Duodenal mucosa (tissue), 2 donors: ENCODE measurements around the gene HTR1A.

Experiments
- H3K27ac ChIP-seq: one replicate; pipeline ENCODE4 v1.7.0; 2013; ENCODE audit warnings: low read depth, low read length
- H3K27me3 ChIP-seq, 2 donors: one replicate each; pipeline ENCODE4 v1.7.0; 2013; ENCODE audit warnings: low read length in 2 of 2, control low read depth in 1 of 2; ENCODE audit not compliant: insufficient read depth in 2 of 2, control insufficient read depth in 1 of 2
- H3K36me3 ChIP-seq, 2 donors: one replicate each; pipeline ENCODE4 v1.7.0; 2013; ENCODE audit warnings: low read length in 2 of 2, control low read depth in 1 of 2; ENCODE audit not compliant: insufficient read depth in 2 of 2, control insufficient read depth in 1 of 2
- H3K4me1 ChIP-seq, 2 donors: one replicate each; pipeline ENCODE4 v1.7.0; 2013; ENCODE audit warnings: low read length in 2 of 2, control low read depth in 1 of 2; ENCODE audit not compliant: insufficient read depth in 2 of 2, control insufficient read depth in 1 of 2
- H3K4me3 ChIP-seq, 2 donors: one replicate each; pipeline ENCODE4 v1.7.0; 2013; ENCODE audit warnings: low read length in 2 of 2, low read depth in 1 of 2
- H3K9ac ChIP-seq, 2 donors: one replicate each; pipeline ENCODE4 v1.7.0; 2013; ENCODE audit warnings: low read length in 2 of 2, low read depth in 1 of 2
- H3K9me3 ChIP-seq, 2 donors: one replicate each; pipeline ENCODE4 v1.7.0; 2013; ENCODE audit warnings: low read length in 2 of 2, control low read depth in 1 of 2; ENCODE audit not compliant: control insufficient read depth in 1 of 2

HTR1A gene

GRCh38 chr5:63962279-63962678 is at the start of gene HTR1A:
Gene HTR1A, minus strand, starts transcription at chr5:63962445. Its CDS starts 726 bp downstream, at chr5:63961719.
- H3K4me1 ChIP-seq: no peaks in the 10 kb centered on the region
- H3K27ac ChIP-seq: no peak within 1 kb of the TSS
- H3K27me3 ChIP-seq: peaks cover 0 to 5% of the 10 kb centered on the region in 2 donors
- no peak within 1 kb of the TSS for H3K4me3 ChIP-seq
- peaks cover 0 to 7% of the 10 kb centered on the region in 2 donors for H3K9me3 ChIP-seq
- H3K36me3 ChIP-seq: no peaks in the 10 kb centered on the region
- H3K9ac ChIP-seq: no peak within 1 kb of the TSS

- Histone ChIP-seq H3K36me3 (no peaks in the 10 kb centered on the region), H3K4me1 (no peaks in the 10 kb centered on the region), H3K27me3 (no peaks in the 10 kb centered on the region), H3K27ac (no peak overlapping the region), H3K9me3 (peaks cover 0 to 3% of the 10 kb centered on the region in 2 donors), H3K4me3 (no peak overlapping the region), H3K9ac (no peak overlapping the region)
Observed at GRCh38 chr5:64003966-64004365, 41.7 kb upstream of the HTR1A start.

- Histone ChIP-seq H3K9ac (no peak overlapping the region), H3K27ac (no peak overlapping the region), H3K36me3 (no peaks in the 10 kb centered on the region), H3K4me1 (no peaks in the 10 kb centered on the region), H3K9me3 (peaks cover 0 to 7% of the 10 kb centered on the region in 2 donors), H3K4me3 (no peak overlapping the region), H3K27me3 (no peaks in the 10 kb centered on the region)
Observed at GRCh38 chr5:64000096-64000495, 37.9 kb upstream of the HTR1A start.

GRCh38 chr5:63987053-63987452 is 24.8 kb upstream of the HTR1A start:
- no peak overlapping the region for H3K27ac ChIP-seq
- no peaks in the 10 kb centered on the region for H3K36me3 ChIP-seq
- H3K4me1 ChIP-seq: no peaks in the 10 kb centered on the region
- no peak overlapping the region for H3K4me3 ChIP-seq
- H3K9me3 ChIP-seq: peaks cover 2 to 7% of the 10 kb centered on the region in 2 donors
- H3K9ac ChIP-seq: no peak overlapping the region
- H3K27me3 ChIP-seq: no peaks in the 10 kb centered on the region

- no peaks in the 10 kb centered on the region for H3K36me3 ChIP-seq
- no peak overlapping the region for H3K4me3 ChIP-seq
- H3K9ac ChIP-seq: no peak overlapping the region
- H3K27ac ChIP-seq: no peak overlapping the region
- no peaks in the 10 kb centered on the region for H3K4me1 ChIP-seq
- H3K9me3 ChIP-seq: peaks cover 0 to 2% of the 10 kb centered on the region in 2 donors
- no peaks in the 10 kb centered on the region for H3K27me3 ChIP-seq
Observed at GRCh38 chr5:63981864-63982263, 19.6 kb upstream of the HTR1A start.

- H3K27me3 ChIP-seq: peaks cover 0 to 5% of the 10 kb centered on the region in 2 donors
- H3K9ac ChIP-seq: no peak overlapping the region
- no peaks in the 10 kb centered on the region for H3K36me3 ChIP-seq
- H3K27ac ChIP-seq: no peak overlapping the region
- no peaks in the 10 kb centered on the region for H3K4me1 ChIP-seq
- H3K4me3 ChIP-seq: no peak overlapping the region
- H3K9me3 ChIP-seq: peaks cover 0 to 7% of the 10 kb centered on the region in 2 donors
Observed at GRCh38 chr5:63963926-63964325, 1.7 kb upstream of the HTR1A start.

GRCh38 chr5:63963080-63963735 is 963 bp upstream of the HTR1A start:
- Histone ChIP-seq H3K27me3 (peaks cover 0 to 5% of the 10 kb centered on the region in 2 donors), H3K9ac (no peak overlapping the region), H3K36me3 (no peaks in the 10 kb centered on the region), H3K9me3 (peaks cover 0 to 7% of the 10 kb centered on the region in 2 donors), H3K4me3 (no peak overlapping the region), H3K27ac (no peak overlapping the region), H3K4me1 (no peaks in the 10 kb centered on the region)

GRCh38 chr5:63961598-63962161 is 565 bp downstream of the HTR1A start:
- Histone ChIP-seq H3K4me1 (no peaks in the 10 kb centered on the region), H3K4me3 (no peak overlapping the region), H3K27ac (no peak overlapping the region), H3K27me3 (peaks cover 0 to 5% of the 10 kb centered on the region in 2 donors), H3K36me3 (no peaks in the 10 kb centered on the region), H3K9ac (no peak overlapping the region), H3K9me3 (peaks cover 0 to 7% of the 10 kb centered on the region in 2 donors)

GRCh38 chr5:63961125-63961597 is 1.1 kb downstream of the HTR1A start:
- no peak overlapping the region for H3K4me3 ChIP-seq
- no peak overlapping the region for H3K9ac ChIP-seq
- no peaks in the 10 kb centered on the region for H3K36me3 ChIP-seq
- H3K27ac ChIP-seq: no peak overlapping the region
- peaks cover 0 to 5% of the 10 kb centered on the region in 2 donors for H3K27me3 ChIP-seq
- H3K9me3 ChIP-seq: peaks cover 0 to 7% of the 10 kb centered on the region in 2 donors
- H3K4me1 ChIP-seq: no peaks in the 10 kb centered on the region

- Histone ChIP-seq H3K9ac (no peak overlapping the region), H3K36me3 (no peaks in the 10 kb centered on the region), H3K9me3 (peaks cover 0 to 7% of the 10 kb centered on the region in 2 donors), H3K4me1 (no peaks in the 10 kb centered on the region), H3K4me3 (no peak overlapping the region), H3K27me3 (peaks cover 0 to 5% of the 10 kb centered on the region in 2 donors), H3K27ac (no peak overlapping the region)
Observed at GRCh38 chr5:63960646-63961045, 1.6 kb downstream of the HTR1A start.
